Measurements from ENCODE around the gene XKR8. TPM values are rescaled to one million over a fixed set of nuclear protein-coding genes. Genes with fewer than 3 reads are reported as not detected.

XKR8 gene
- polyA plus RNA-seq, 3 donors: 12.3 to 36.7 (median 25.9) TPM

GRCh38 chr1:27979151-27979858 is 19.5 kb downstream of the XKR8 start:
- Histone ChIP-seq H3K36me3 (replicated peaks in 1 of 2; ENCODE audit: control insufficient read depth in 1 of 2, insufficient read depth in 2 of 2, low read length in 2 of 2) (peaks cover 14 to 52% of the 10 kb centered on the region in 2 donors), H3K4me1 (ENCODE audit: control insufficient read depth in 1 of 2, insufficient read depth in 2 of 2, low read length in 2 of 2) (peaks cover 11 to 13% of the 10 kb centered on the region in 2 donors), H3K4me3 (replicated peaks in 1 of 3; ENCODE audit: low read depth in 2 of 3, low read length in 3 of 3) (no peak overlapping the region), H4K20me1 (ENCODE audit: insufficient read depth, low read length) (no peaks in the 10 kb centered on the region), H3K9ac (ENCODE audit: insufficient read depth, low read length, poor library complexity, severe bottlenecking) (no peak overlapping the region), H3K79me2 (ENCODE audit: insufficient read depth, low read length) (no peaks in the 10 kb centered on the region), H2AFZ (ENCODE audit: insufficient read depth, low read depth, low read length, poor library complexity, severe bottlenecking) (no peak overlapping the region), H3K9me3 (replicated peaks in 1 of 2; ENCODE audit: control insufficient read depth in 1 of 2, insufficient read depth in 1 of 2, low read length in 2 of 2) (no peaks in the 10 kb centered on the region), H3K27me3 (ENCODE audit: control insufficient read depth in 2 of 2, insufficient read depth in 2 of 2, low read length in 2 of 2) (no peaks in the 10 kb centered on the region), H3K4me2 (replicated peaks; ENCODE audit: extremely low read depth, low read length, poor library complexity, severe bottlenecking) (peak overlapping the region; percentile 8), H3K27ac (ENCODE audit: low read depth in 1 of 2, low read length in 2 of 2) (peak overlapping the region in 1 of 2 donors; percentile 72)
- no peaks in the 10 kb centered on the region for H3K4me1 Mint-ChIP-seq
- WGBS (ENCODE audit: insufficient coverage): 20% methylated on average over 1 of the region's 1 CpG
- H3K27me3 Mint-ChIP-seq (ENCODE audit: low read depth in 3 of 3): no peaks in the 10 kb centered on the region
- peaks cover 27 to 40% of the 10 kb centered on the region in 2 donors for H3K36me3 Mint-ChIP-seq
- intact Hi-C loops (cut with micrococcal nuclease): loop anchor here (1.0 to 5.0 kb wide), 3 partner anchors 37 to 121 kb away; no protein-coding TSS in a partner anchor
- no peak overlapping the region for H3K4me3 Mint-ChIP-seq
- H3K9me3 Mint-ChIP-seq: no peaks in the 10 kb centered on the region
- DNase-seq: peak; percentile 64 to 82 (median 80)
- peak; percentile 75 for TF ChIP-seq CTCF (IDR thresholded peaks at IDR 0.05)
- H3K27ac Mint-ChIP-seq: no peak overlapping the region

DNA sequence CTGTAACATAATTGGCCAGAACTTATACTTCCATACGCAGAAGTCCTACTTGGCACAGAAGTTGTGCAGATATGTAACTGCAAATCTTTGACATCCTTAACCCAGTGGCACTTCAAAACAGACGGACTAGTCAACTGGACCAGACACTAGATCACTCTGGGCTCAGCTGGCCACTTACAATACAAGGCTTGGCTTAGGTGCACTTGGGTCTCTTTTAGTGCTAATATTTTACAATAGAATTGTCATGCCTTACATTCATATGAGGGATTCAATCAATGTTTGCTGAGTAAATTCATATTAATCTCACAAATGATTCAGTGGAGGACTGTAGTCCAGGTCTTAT is 20.1 kb downstream of the XKR8 start:
- Mint-ChIP-seq H3K4me1 (no peaks in the 10 kb centered on the region), H3K27me3 (ENCODE audit: low read depth in 3 of 3) (no peaks in the 10 kb centered on the region), H3K4me3 (no peak overlapping the region), H3K27ac (no peak overlapping the region), H3K36me3 (peaks cover 25 to 40% of the 10 kb centered on the region in 2 donors), H3K9me3 (no peaks in the 10 kb centered on the region)
- 0% methylated on average over 2 of the region's 2 CpGs for WGBS (ENCODE audit: insufficient coverage)
- H3K9me3 ChIP-seq (replicated peaks in 1 of 2; ENCODE audit: control insufficient read depth in 1 of 2, insufficient read depth in 1 of 2, low read length in 2 of 2): no peaks in the 10 kb centered on the region
- no peak for TF ChIP-seq CTCF (IDR thresholded peaks at IDR 0.05)
- H3K27ac ChIP-seq (ENCODE audit: low read depth in 1 of 2, low read length in 2 of 2): peak overlapping the region in 1 of 2 donors; percentile 72
- H3K36me3 ChIP-seq (replicated peaks in 1 of 2; ENCODE audit: control insufficient read depth in 1 of 2, insufficient read depth in 2 of 2, low read length in 2 of 2): peaks cover 9 to 50% of the 10 kb centered on the region in 2 donors
- H2AFZ ChIP-seq (ENCODE audit: insufficient read depth, low read depth, low read length, poor library complexity, severe bottlenecking): no peak overlapping the region
- H3K27me3 ChIP-seq (ENCODE audit: control insufficient read depth in 2 of 2, insufficient read depth in 2 of 2, low read length in 2 of 2): no peaks in the 10 kb centered on the region
- no peak overlapping the region for H3K4me2 ChIP-seq (replicated peaks; ENCODE audit: extremely low read depth, low read length, poor library complexity, severe bottlenecking)
- H3K4me1 ChIP-seq (ENCODE audit: control insufficient read depth in 1 of 2, insufficient read depth in 2 of 2, low read length in 2 of 2): peaks cover 11 to 13% of the 10 kb centered on the region in 2 donors
- no peak overlapping the region for H3K9ac ChIP-seq (ENCODE audit: insufficient read depth, low read length, poor library complexity, severe bottlenecking)
- no peak for DNase-seq
- H4K20me1 ChIP-seq (ENCODE audit: insufficient read depth, low read length): no peaks in the 10 kb centered on the region
- no peak overlapping the region for H3K4me3 ChIP-seq (replicated peaks in 1 of 3; ENCODE audit: low read depth in 2 of 3, low read length in 3 of 3)
- intact Hi-C loops (cut with micrococcal nuclease): loop anchor here (1.0 to 5.0 kb wide), 4 partner anchors 38 to 123 kb away; no protein-coding TSS in a partner anchor
- H3K79me2 ChIP-seq (ENCODE audit: insufficient read depth, low read length): no peaks in the 10 kb centered on the region
